Erythroblast (primary cell): ENCODE results near the gene TBCE.

Source experiments
- GATA1 ChIP-seq: IDR thresholded peaks from 2 replicates; pipeline ENCODE4 v1.6.1; 2011; ENCODE audit warnings: low read depth, mild to moderate bottlenecking, control low read depth, low read length, moderate library complexity
- POLR2A ChIP-seq: IDR thresholded peaks from 2 replicates; pipeline ENCODE4 v1.6.1; 2011; ENCODE audit warnings: mild to moderate bottlenecking, low read length

GRCh38 chr1:235351441-235351840 lies 15.8 kb upstream of the TBCE start:
- no peak for TF ChIP-seq POLR2A
- no peak for TF ChIP-seq GATA1
